K562 (cell line): ENCODE results near the gene MAP3K4. TPM values are rescaled to one million over a fixed set of nuclear protein-coding genes. Genes with fewer than 3 reads are reported as not detected.

Experiments
- ATAC-seq: fragments of 200-7000 bp; cut with Tn5 transposase; 3 replicates; pipeline ENCODE4 v1.9.1; 2020; ENCODE audit warnings: moderate library complexity
- BruUV-seq: library from RNA; stranded (reverse); fragments of 400-500 nt; replicated peaks from 2 replicates; lab custom pipeline; 2021; lab: Mats Ljungman, UMichigan
- CTCF ChIA-PET: fragments of 300-600 bp; formaldehyde crosslinking; extraction: SDS; loops from one replicate; lab custom pipeline; 2021; ENCODE audit warnings: low intra/inter-chr PET ratio; lab: Yijun Ruan, JAX
- POLR2A ChIA-PET: fragments of 300-600, 350-650 bp; sonication (Branson Sonifier 250); formaldehyde crosslinking; extraction: SDS; loops from one replicate; lab custom pipeline; 2021; ENCODE audit warnings: antibody characterized with exemption, inconsistent platforms; lab: Yijun Ruan, JAX
- DNase-seq, 4 experiments: peaks; one replicate each; pipeline versions ENCODE4 v3.0.0 to v3.0.0-alpha.2; 2011 to 2018; ENCODE audit warnings: low spot score in 3 of 4, mixed read lengths in 3 of 4; ENCODE audit errors: extremely low read depth in 1 of 4
- FAIRE-seq: peaks from 2 replicates; lab custom pipeline; 2011; peaks lifted over from hg19 to GRCh38; lab: Jason Lieb, UNC
- H2AFZ ChIP-seq: 2 replicates; pipeline ENCODE4 v1.6.0; 2011; ENCODE audit warnings: low read depth, low read length, control low read depth, inconsistent platforms
- H3K27ac ChIP-seq: fragments of 200-600 bp; 3 replicates; pipeline ENCODE4 v1.8.0; 2011; ENCODE audit warnings: low read depth, mild to moderate bottlenecking, control low read depth, inconsistent platforms, low read length, moderate library complexity, mixed read lengths; ENCODE audit errors: extremely low read depth
- H3K27me3 ChIP-seq, 2 experiments: fragments of 300-600 bp in 1 of 2; 2 replicates in 1 of 2; 3 replicates in 1 of 2; pipeline versions ENCODE4 v1.6.0 to v1.8.0; 2011; ENCODE audit warnings: inconsistent platforms in 2 of 2, low read length in 2 of 2, mild to moderate bottlenecking in 1 of 2, mixed read lengths in 1 of 2, moderate library complexity in 1 of 2; ENCODE audit not compliant: control insufficient read depth in 2 of 2, insufficient read depth in 2 of 2
- H3K36me3 ChIP-seq: fragments of 300-600 bp; 3 replicates; pipeline ENCODE4 v1.8.0; 2011; ENCODE audit warnings: mild to moderate bottlenecking, low read length, inconsistent platforms; ENCODE audit not compliant: control insufficient read depth, insufficient read depth
- H3K4me1 ChIP-seq, 2 experiments: fragments of 200-600 bp in 1 of 2; replicated peaks in 1 of 2; 2 replicates in 1 of 2; 3 replicates in 1 of 2; pipeline versions ENCODE4 v1.5.1 to v1.8.0; 2011; ENCODE audit warnings: inconsistent platforms in 2 of 2, low read length in 2 of 2, mild to moderate bottlenecking in 1 of 2, mixed read lengths in 1 of 2, moderate library complexity in 1 of 2; ENCODE audit not compliant: control insufficient read depth in 2 of 2, insufficient read depth in 2 of 2
- H3K4me2 ChIP-seq: 2 replicates; pipeline ENCODE4 v1.6.1; 2011; ENCODE audit warnings: low read length, control low read depth, inconsistent platforms, mixed read lengths; ENCODE audit not compliant: insufficient read depth
- H3K4me3 ChIP-seq: fragments of 200-600 bp; sonication (generic), shearing (Covaris generic); 2 replicates; pipeline ENCODE4 v1.5.1; 2016; ENCODE audit warnings: control low read depth, inconsistent platforms
- H3K79me2 ChIP-seq: fragments of 200-600 bp; 3 replicates; pipeline ENCODE4 v1.8.0; 2011; ENCODE audit warnings: low read length, inconsistent platforms; ENCODE audit not compliant: control insufficient read depth, insufficient read depth
- H3K9ac ChIP-seq, 2 experiments: 2 replicates each; pipeline versions ENCODE4 v1.6.0 to v1.6.1; 2011; ENCODE audit warnings: low read depth in 2 of 2, low read length in 2 of 2, control low read depth in 1 of 2, inconsistent platforms in 1 of 2, mild to moderate bottlenecking in 1 of 2, mixed read lengths in 1 of 2; ENCODE audit not compliant: insufficient read depth in 1 of 2
- H3K9me1 ChIP-seq: one replicate; pipeline ENCODE4 v1.6.0; 2011; ENCODE audit warnings: inconsistent platforms, mild to moderate bottlenecking, low read length, moderate library complexity; ENCODE audit not compliant: control insufficient read depth, insufficient read depth
- H3K9me3 ChIP-seq: replicated peaks from 2 replicates; pipeline ENCODE4 v1.5.1; 2011; ENCODE audit warnings: low read depth, low read length, inconsistent platforms; ENCODE audit not compliant: control insufficient read depth, insufficient read depth
- H4K20me1 ChIP-seq: replicated peaks from 2 replicates; pipeline ENCODE4 v1.6.1; 2011; ENCODE audit warnings: low read length, inconsistent platforms, mixed read lengths; ENCODE audit not compliant: control insufficient read depth, insufficient read depth
- ADNP ChIP-seq: fragments of 200-800 bp; sonication (Bioruptor generic); IDR thresholded peaks from 2 replicates; pipeline ENCODE4 v1.6.1; 2016; ENCODE audit warnings: missing genetic modification characterization, missing compliant biosample characterization
- ARHGAP35 ChIP-seq: fragments of 450-650 bp; IDR thresholded peaks from 2 replicates; pipeline ENCODE4 v1.6.1; 2018; ENCODE audit not compliant: partially characterized antibody
- ARID2 ChIP-seq: fragments of 450-650 bp; IDR thresholded peaks from 2 replicates; pipeline ENCODE4 v1.6.1; 2017; ENCODE audit warnings: antibody characterized with exemption, mild to moderate bottlenecking
- CBX8 ChIP-seq: fragments of 200-600 bp; sonication (generic); IDR thresholded peaks from 2 replicates; pipeline ENCODE4 v1.6.1; 2012; ENCODE audit warnings: borderline replicate concordance, mixed run types, low read depth, mild to moderate bottlenecking, moderate library complexity, mixed read lengths, low read length, control low read depth, inconsistent platforms; ENCODE audit not compliant: poor library complexity, severe bottlenecking; ENCODE audit errors: extremely low read depth
- EHMT2 ChIP-seq: fragments of 450-650 bp; IDR thresholded peaks from 2 replicates; pipeline ENCODE4 v1.6.1; 2018; ENCODE audit warnings: antibody characterized with exemption
- HDAC1 ChIP-seq, 2 experiments: fragments of 450-650 bp; IDR thresholded peaks; 2 replicates each; pipeline ENCODE4 v1.6.1; 2016 to 2017; ENCODE audit warnings: inconsistent platforms in 1 of 2, mild to moderate bottlenecking in 1 of 2, moderate library complexity in 1 of 2
- HDGF ChIP-seq: fragments of 450-650 bp; IDR thresholded peaks from 2 replicates; pipeline ENCODE4 v1.6.1; 2016
- ILK ChIP-seq: fragments of 450-650 bp; IDR thresholded peaks from 2 replicates; pipeline ENCODE4 v1.6.1; 2016; ENCODE audit warnings: missing genetic modification characterization, low read depth, mild to moderate bottlenecking, missing compliant biosample characterization, moderate library complexity, borderline replicate concordance
- JUND ChIP-seq, 2 experiments: IDR thresholded peaks; 2 replicates in 1 of 2; 3 replicates in 1 of 2; pipeline ENCODE4 v1.6.1; 2011; ENCODE audit warnings: borderline replicate concordance in 2 of 2, low read depth in 2 of 2, low read length in 2 of 2, improper control_type of control experiment in 1 of 2, missing biosample characterization in 1 of 2, missing genetic modification characterization in 1 of 2, missing genetic modification reagents in 1 of 2
- POLR2AphosphoS5 ChIP-seq: IDR thresholded peaks from 2 replicates; pipeline ENCODE4 v1.6.1; 2011; ENCODE audit warnings: mild to moderate bottlenecking, low read depth, low read length, moderate library complexity; ENCODE audit not compliant: control insufficient read depth, insufficient read depth
- SIN3B ChIP-seq: fragments of 450-650 bp; IDR thresholded peaks from 2 replicates; pipeline ENCODE4 v1.6.1; 2017; ENCODE audit warnings: low read depth, mild to moderate bottlenecking, moderate library complexity
- SMARCB1 ChIP-seq: IDR thresholded peaks from 2 replicates; pipeline ENCODE4 v1.6.1; 2011; ENCODE audit warnings: improper control_type of control experiment, low read depth; ENCODE audit not compliant: insufficient read length
- TAF7 ChIP-seq: fragments of 450-650 bp; IDR thresholded peaks from 2 replicates; pipeline ENCODE4 v1.6.1; 2016; ENCODE audit warnings: missing genetic modification characterization, missing compliant biosample characterization
- ZNF589 ChIP-seq: fragments of 200-800 bp; sonication (Bioruptor generic); IDR thresholded peaks from 2 replicates; pipeline ENCODE4 v1.6.1; 2016; ENCODE audit warnings: low read depth, missing genetic modification characterization, missing compliant biosample characterization
- ZSCAN29 ChIP-seq: fragments of 450-650 bp; IDR thresholded peaks from 2 replicates; pipeline ENCODE4 v1.6.1; 2017
- WGBS: fragments of 100-300 bp; shearing (Covaris generic); methylation state at CpG from one replicate; pipeline ENCODE4 v1.1.6; 2016; ENCODE audit warnings: low coverage, mixed read lengths; ENCODE audit not compliant: insufficient coverage; ENCODE audit errors: missing lambda C conversion rate; 5-methylcytosine and 5-hydroxymethylcytosine counted together
- in situ Hi-C: fragments of 300-500 bp; cut with MboI; formaldehyde crosslinking; loops from 4 replicates; pipeline ENCODE4 v1.15.0; 2018; ENCODE audit warnings: inconsistent platforms, mixed read lengths
- intact Hi-C: fragments of 100-400 bp; cut with micrococcal nuclease; formaldehyde crosslinking; loops from 2 replicates; pipeline ENCODE4 v1.14.2; 2022
- polyA plus RNA-seq, 8 experiments: library from polyadenylated mRNA; depleted of rRNA in 4 of 8; stranded (reverse) in 5 of 8; unstranded in 3 of 8; fragments of >200 nt; fragmentation: Nextera tagmentation in 2 of 8; fragmentation: Illumina TruSeq in 1 of 8; extraction: Ambion mirVana in 2 of 8; extraction: Trizol in 1 of 8; gene quantifications; 2 replicates each; pipeline versions ENCODE4 v1.2.1 to v1.2.3, GENCODE V29; 2011 to 2014; ENCODE audit warnings: inconsistent platforms in 1 of 8, missing spikeins in 1 of 8
- total RNA-seq, 7 experiments: library from RNA; depleted of rRNA in 6 of 7; stranded (reverse); fragments of >200 nt in 6 of 7; fragmentation: Illumina TruSeq in 2 of 7; extraction: Trizol in 2 of 7; gene quantifications; 2 replicates each; pipeline versions ENCODE4 v1.2.1 to v1.2.3, GENCODE V29; 2011 to 2021; ENCODE audit warnings: low replicate concordance in 1 of 7
- TF ChIP-seq, protein P1 (sequence below): fragments of 450-650 bp; formaldehyde crosslinking; conservative IDR thresholded peaks from 2 replicates; pipeline ENCODE4 v1.4.0; 2022; ENCODE audit warnings: mild to moderate bottlenecking, missing genetic modification characterization

Gene MAP3K4
- total and polyA plus RNA-seq, 9 of the 15 experiments (the other 6 are each of a cell fraction or from before 2014, with no cell fraction given), result 21.0 to 77.2 (median 48.9) TPM

DNA sequence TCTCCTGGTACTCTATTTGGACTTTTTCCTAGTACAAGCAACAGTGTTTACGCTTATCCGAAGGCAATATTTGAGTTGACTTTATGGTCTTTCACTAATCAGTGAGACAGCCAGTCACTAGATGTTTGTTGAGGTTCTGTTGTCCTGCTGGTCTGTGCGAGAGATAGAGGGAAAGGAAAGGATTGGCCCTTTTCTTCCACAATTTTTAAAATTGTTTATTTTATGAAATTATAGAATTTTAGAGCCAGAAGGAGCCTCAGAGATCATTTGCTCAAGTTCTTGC lies 44.4 kb downstream of the MAP3K4 start:
- Histone ChIP-seq H3K4me2 (no peak overlapping the region), H3K27ac (no peak overlapping the region), H4K20me1 (no peaks in the 10 kb centered on the region), H3K9ac (no peak overlapping the region), H3K79me2 (peaks cover 33% of the 10 kb centered on the region), H3K9me1 (no peaks in the 10 kb centered on the region), H2AFZ (no peak overlapping the region), H3K4me3 (no peak overlapping the region), H3K27me3 (no peaks in the 10 kb centered on the region), H3K9me3 (no peaks in the 10 kb centered on the region), H3K4me1 (peaks cover 0 to 12% of the 10 kb centered on the region in 2 experiments; a peak in 3 of 5 replicates), H3K36me3 (peaks cover 64% of the 10 kb centered on the region)
- peak; percentile 7; the same call in 1 of the 2 replicates for TF ChIP-seq ADNP
- no peak for TF ChIP-seq ZSCAN29
- DNase-seq, result no peak
- in situ Hi-C loops (no loop called here), intact Hi-C loops (no loop called here)
- CTCF ChIA-PET, result no interaction called here
- FAIRE-seq, result no peak
- 93% methylated on average over 3 of the region's 3 CpGs for WGBS
- no TSS peak for BruUV-seq
- no peak for ATAC-seq
- POLR2A ChIA-PET, result interaction anchor here (1.2 kb wide), 1 partner anchor 12 kb away, joined by 4 read pairs; no protein-coding TSS in a partner anchor

DNA sequence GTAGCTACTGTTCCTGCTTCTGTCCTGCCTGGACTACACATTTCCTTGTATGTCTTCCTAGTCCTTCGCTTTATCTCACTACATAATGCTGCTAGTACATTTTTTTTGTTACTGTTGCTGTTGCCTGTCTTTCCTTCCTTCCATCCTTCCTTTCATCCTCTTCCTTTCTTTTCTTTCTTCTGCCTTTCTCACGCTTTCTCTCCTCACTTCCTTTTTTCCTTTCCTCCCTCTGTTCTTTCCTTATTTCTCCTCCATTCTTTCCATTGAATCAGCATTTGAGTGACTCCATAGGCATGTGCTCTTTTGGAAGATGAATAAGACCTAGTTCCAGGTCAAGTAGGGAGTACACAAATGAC lies 46.3 kb downstream of the MAP3K4 start:
- intact Hi-C loops, result no loop called here
- Histone ChIP-seq H3K9me1 (no peaks in the 10 kb centered on the region), H2AFZ (no peak overlapping the region), H3K9me3 (no peaks in the 10 kb centered on the region), H3K4me2 (no peak overlapping the region), H4K20me1 (no peaks in the 10 kb centered on the region), H3K79me2 (peaks cover 13% of the 10 kb centered on the region), H3K27ac (no peak overlapping the region), H3K4me3 (no peak overlapping the region), H3K27me3 (no peaks in the 10 kb centered on the region), H3K36me3 (peaks cover 77% of the 10 kb centered on the region), H3K9ac (no peak overlapping the region), H3K4me1 (peaks cover 0 to 12% of the 10 kb centered on the region in 2 experiments; a peak in 3 of 5 replicates)
- CTCF ChIA-PET, result no interaction called here
- DNase-seq, result no peak
- BruUV-seq, result no TSS peak
- in situ Hi-C loops, result no loop called here
- POLR2A ChIA-PET, result interaction anchor here (0.6 to 2.9 kb wide), 2 partner anchors 11 to 112 kb away, joined by 3 to 15 read pairs; no protein-coding TSS in a partner anchor
- WGBS, result 90% methylated on average over 2 of the region's 2 CpGs
- ATAC-seq, result no peak
- FAIRE-seq, result no peak
- TF ChIP-seq ARHGAP35 (peak; percentile 50), POLR2AphosphoS5 (no peak), ARID2 (0 out of 2 replicates have a peak, but pooled peaks have one; percentile 8), CBX8 (no peak), SIN3B (no peak), TAF7 (tag) (no peak), HDGF (peak; percentile 63; the same call in 1 of the 2 replicates), JUND (IDR thresholded peaks at IDR 0.05; ENCODE audit: borderline replicate concordance, low read depth, low read length) (no peak), JUND (tag; IDR thresholded peaks at IDR 0.05; ENCODE audit: borderline replicate concordance, low read depth, low read length) (no peak), ZNF589 (CRISPR knock-in tag) (no peak), HDAC1 (IDR thresholded peaks at IDR 0.05) (0 out of 4 replicates have a peak, but pooled peaks of 1 of the 2 experiments have one; percentile 19), EHMT2 (peak; percentile 40; the same call in 1 of the 2 replicates), SMARCB1 (no peak), ILK (tag) (no peak)
- TF ChIP-seq, protein P1, sequence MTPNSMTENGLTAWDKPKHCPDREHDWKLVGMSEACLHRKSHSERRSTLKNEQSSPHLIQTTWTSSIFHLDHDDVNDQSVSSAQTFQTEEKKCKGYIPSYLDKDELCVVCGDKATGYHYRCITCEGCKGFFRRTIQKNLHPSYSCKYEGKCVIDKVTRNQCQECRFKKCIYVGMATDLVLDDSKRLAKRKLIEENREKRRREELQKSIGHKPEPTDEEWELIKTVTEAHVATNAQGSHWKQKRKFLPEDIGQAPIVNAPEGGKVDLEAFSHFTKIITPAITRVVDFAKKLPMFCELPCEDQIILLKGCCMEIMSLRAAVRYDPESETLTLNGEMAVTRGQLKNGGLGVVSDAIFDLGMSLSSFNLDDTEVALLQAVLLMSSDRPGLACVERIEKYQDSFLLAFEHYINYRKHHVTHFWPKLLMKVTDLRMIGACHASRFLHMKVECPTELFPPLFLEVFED, result 0 out of 2 replicates have a peak, but pooled peaks have one; percentile 54
